Effector CD8-positive, alpha-beta T cell (primary cell): Measurements from ENCODE around the gene NOP9.

Source experiments
- DNase-seq: peaks from one replicate; lab custom pipeline; 2025; lab: John Stamatoyannopoulos, UW

Gene NOP9

GRCh38 chr14:24263848-24264247 is 35.8 kb upstream of the NOP9 start:
- no peak for DNase-seq

- DNase-seq: no peak
Measured at GRCh38 chr14:24264298-24264697, 35.4 kb upstream of the NOP9 start.

- no peak for DNase-seq
Measured at GRCh38 chr14:24266344-24267244, 33.1 kb upstream of the NOP9 start.

GRCh38 chr14:24267516-24267915 is 32.1 kb upstream of the NOP9 start:
- no peak for DNase-seq

GRCh38 chr14:24268225-24268624 is 31.4 kb upstream of the NOP9 start:
- DNase-seq: no peak

- no peak for DNase-seq
Measured at GRCh38 chr14:24269368-24269767, 30.3 kb upstream of the NOP9 start.

- no peak for DNase-seq
Measured at GRCh38 chr14:24269910-24270536, 29.6 kb upstream of the NOP9 start.

GRCh38 chr14:24270537-24271133 is 29.0 kb upstream of the NOP9 start:
- no peak for DNase-seq

- DNase-seq: peak; percentile 84
Measured at GRCh38 chr14:24271134-24271833, 28.4 kb upstream of the NOP9 start, which contains the start of gene RABGGTA. Gene RABGGTA (minus strand): TSS chr14:24271597. CDS start chr14:24271115, 482 bp downstream.

- no peak for DNase-seq
Measured at GRCh38 chr14:24271834-24272263, 27.8 kb upstream of the NOP9 start.

GRCh38 chr14:24272467-24272866 is 27.2 kb upstream of the NOP9 start:
- no peak for DNase-seq

GRCh38 chr14:24273422-24273998 is 26.1 kb upstream of the NOP9 start:
- DNase-seq: no peak

GRCh38 chr14:24274101-24274543 is 25.5 kb upstream of the NOP9 start:
- no peak for DNase-seq

GRCh38 chr14:24277071-24277470 is 22.6 kb upstream of the NOP9 start:
- no peak for DNase-seq

- DNase-seq: no peak
Measured at GRCh38 chr14:24277606-24278321, 21.9 kb upstream of the NOP9 start.

- DNase-seq: no peak
Measured at GRCh38 chr14:24278424-24278823, 21.2 kb upstream of the NOP9 start.

GRCh38 chr14:24279301-24280186 is 20.1 kb upstream of the NOP9 start:
- DNase-seq: no peak

- no peak for DNase-seq
Measured at GRCh38 chr14:24280797-24281460, 18.7 kb upstream of the NOP9 start.

- no peak for DNase-seq
Measured at GRCh38 chr14:24281636-24282035, 18.0 kb upstream of the NOP9 start.
